HepG2 (cell line): ENCODE data around the gene PRM3. TPM values are rescaled to one million over a fixed set of nuclear protein-coding genes. Genes with fewer than 3 reads are reported as not detected.

Source experiments
- ATF3 ChIP-seq: sonication (generic); formaldehyde crosslinking; IDR thresholded peaks from 2 replicates; pipeline ENCODE4 v1.4.0; 2020; ENCODE audit warnings: missing genetic modification reagents
- CBX2 ChIP-seq, 2 experiments: fragments of 200-600 bp in 1 of 2; sonication (generic); formaldehyde crosslinking in 1 of 2; IDR thresholded peaks; 2 replicates each; pipeline versions ENCODE4 v1.7.0 to v1.8.1; 2018 to 2022; ENCODE audit warnings: low read depth in 2 of 2, low read length in 1 of 2, mild to moderate bottlenecking in 1 of 2, missing genetic modification reagents in 1 of 2
- FOXK1 ChIP-seq: sonication (generic); formaldehyde crosslinking; IDR thresholded peaks from 2 replicates; pipeline ENCODE4 v1.4.0; 2020; ENCODE audit warnings: low read depth, missing genetic modification reagents, borderline replicate concordance
- GPBP1L1 ChIP-seq: sonication (generic); formaldehyde crosslinking; IDR thresholded peaks from 2 replicates; pipeline ENCODE4 v1.5.0; 2020; ENCODE audit warnings: mild to moderate bottlenecking, missing genetic modification reagents
- HCFC1 ChIP-seq: fragments of 150-350 bp; IDR thresholded peaks from 2 replicates; pipeline ENCODE4 v1.6.1; 2014; ENCODE audit warnings: low read depth, low read length
- HNF4A ChIP-seq: sonication (generic); formaldehyde crosslinking; IDR thresholded peaks from 2 replicates; pipeline ENCODE4 v1.4.0; 2020; ENCODE audit warnings: missing genetic modification reagents
- HNF4G ChIP-seq, 2 experiments: sonication (generic) in 1 of 2; formaldehyde crosslinking in 1 of 2; IDR thresholded peaks; 2 replicates each; pipeline versions ENCODE4 v1.4.0 to v1.6.1; 2011 to 2020; ENCODE audit warnings: borderline replicate concordance in 2 of 2, low read depth in 2 of 2, mild to moderate bottlenecking in 2 of 2, low read length in 1 of 2, missing genetic modification reagents in 1 of 2, moderate library complexity in 1 of 2
- KAT8 ChIP-seq: IDR thresholded peaks from 2 replicates; pipeline ENCODE4 v1.6.1; 2016; ENCODE audit warnings: missing genetic modification reagents, missing compliant biosample characterization
- NFKBIZ ChIP-seq: IDR thresholded peaks from 2 replicates; pipeline ENCODE4 v1.6.1; 2018; ENCODE audit warnings: missing genetic modification reagents, missing compliant biosample characterization
- NONO ChIP-seq, 2 experiments: fragments of 450-650 bp in 1 of 2; sonication (generic) in 1 of 2; formaldehyde crosslinking in 1 of 2; IDR thresholded peaks in 1 of 2; conservative IDR thresholded peaks in 1 of 2; 2 replicates each; pipeline versions ENCODE4 v1.6.1 to v1.8.0; 2017 to 2022; ENCODE audit warnings: mild to moderate bottlenecking in 1 of 2, missing genetic modification reagents in 1 of 2, moderate library complexity in 1 of 2
- NR2F2 ChIP-seq: IDR thresholded peaks from 2 replicates; pipeline ENCODE4 v1.6.1; 2012; ENCODE audit warnings: low read depth, inconsistent platforms, borderline replicate concordance
- POLR2G ChIP-seq: fragments of 200-400 bp; formaldehyde crosslinking; IDR thresholded peaks from 2 replicates; pipeline ENCODE4 v1.6.1; 2018; ENCODE audit warnings: mild to moderate bottlenecking, low read depth, low read length, moderate library complexity
- RAD21 ChIP-seq: fragments of 450-650 bp; formaldehyde crosslinking; IDR thresholded peaks from 2 replicates; pipeline ENCODE4 v1.5.0; 2020; ENCODE audit warnings: mild to moderate bottlenecking
- SMAD9 ChIP-seq: sonication (generic); formaldehyde crosslinking; IDR thresholded peaks from 2 replicates; pipeline ENCODE4 v1.5.1; 2020; ENCODE audit warnings: mild to moderate bottlenecking, missing genetic modification reagents
- SMARCC2 ChIP-seq: fragments of 450-650 bp; IDR thresholded peaks from 2 replicates; pipeline ENCODE4 v1.6.1; 2017; ENCODE audit warnings: antibody characterized with exemption, mild to moderate bottlenecking
- TBP ChIP-seq: sonication (generic); formaldehyde crosslinking; IDR thresholded peaks from 2 replicates; pipeline ENCODE4 v1.5.0; 2020; ENCODE audit warnings: missing genetic modification reagents
- TGIF2 ChIP-seq: IDR thresholded peaks from 2 replicates; pipeline ENCODE4 v1.6.1; 2016; ENCODE audit warnings: control low read depth, missing compliant biosample characterization
- U2AF1 ChIP-seq: fragments of 200-400 bp; formaldehyde crosslinking; optimal IDR thresholded peaks from 2 replicates; pipeline ENCODE3; 2017; ENCODE audit warnings: mild to moderate bottlenecking, low read depth, low read length
- ZBTB21 ChIP-seq: sonication (generic); formaldehyde crosslinking; IDR thresholded peaks from 2 replicates; pipeline ENCODE4 v1.4.0; 2020; ENCODE audit warnings: missing genetic modification reagents
- ZBTB38 ChIP-seq: sonication (generic); formaldehyde crosslinking; IDR thresholded peaks from 2 replicates; pipeline ENCODE4 v1.5.1; 2020; ENCODE audit warnings: mild to moderate bottlenecking, missing genetic modification reagents
- ZNF563 ChIP-seq: sonication (generic); formaldehyde crosslinking; IDR thresholded peaks from 2 replicates; pipeline ENCODE4 v1.8.0; 2022; ENCODE audit warnings: mild to moderate bottlenecking, moderate library complexity, missing genetic modification reagents
- ZNF564 ChIP-seq: sonication (generic); formaldehyde crosslinking; IDR thresholded peaks from 2 replicates; pipeline ENCODE4 v1.8.1; 2023; ENCODE audit warnings: mild to moderate bottlenecking, missing genetic modification reagents
- ZNF670 ChIP-seq: sonication (generic); formaldehyde crosslinking; IDR thresholded peaks from 2 replicates; pipeline ENCODE4 v1.8.0; 2022; ENCODE audit warnings: mild to moderate bottlenecking, missing genetic modification reagents, borderline replicate concordance
- ZSCAN25 ChIP-seq: sonication (generic); formaldehyde crosslinking; IDR thresholded peaks from 2 replicates; pipeline ENCODE4 v1.8.0; 2022; ENCODE audit warnings: mild to moderate bottlenecking, missing genetic modification reagents
- ZSCAN29 ChIP-seq: sonication (generic); formaldehyde crosslinking; conservative IDR thresholded peaks from 2 replicates; pipeline ENCODE4 v1.4.0; 2020; ENCODE audit warnings: mild to moderate bottlenecking, missing genetic modification reagents
- polyA plus RNA-seq, 8 experiments: library from polyadenylated mRNA; depleted of rRNA in 3 of 8; stranded (reverse) in 7 of 8; unstranded in 1 of 8; fragments of >200 nt; fragmentation: Illumina TruSeq in 4 of 8; extraction: Trizol in 4 of 8; gene quantifications; 2 replicates each; pipeline versions ENCODE4 v1.2.1 to v1.2.3, GENCODE V29; 2011 to 2016; ENCODE audit warnings: low read depth in 4 of 8, missing spikeins in 1 of 8, mixed read lengths in 1 of 8; ENCODE audit not compliant: insufficient read depth in 1 of 8
- total RNA-seq, 5 experiments: library from RNA; depleted of rRNA; stranded (reverse); fragments of >200 nt; fragmentation: Illumina TruSeq; extraction: Trizol; gene quantifications; 2 replicates each; pipeline ENCODE4 v1.2.3, GENCODE V29; 2016; ENCODE audit warnings: low read depth in 1 of 5
- TF ChIP-seq, protein P1 (sequence below): IDR thresholded peaks from 2 replicates; pipeline ENCODE4 v1.6.1; 2012; ENCODE audit warnings: low read depth, low read length, improper control_type of control experiment

Gene PRM3
- total and polyA plus RNA-seq, 2 of the 13 experiments (the other 11 are each of a cell fraction or from before 2014, with no cell fraction given), result not detected

DNA sequence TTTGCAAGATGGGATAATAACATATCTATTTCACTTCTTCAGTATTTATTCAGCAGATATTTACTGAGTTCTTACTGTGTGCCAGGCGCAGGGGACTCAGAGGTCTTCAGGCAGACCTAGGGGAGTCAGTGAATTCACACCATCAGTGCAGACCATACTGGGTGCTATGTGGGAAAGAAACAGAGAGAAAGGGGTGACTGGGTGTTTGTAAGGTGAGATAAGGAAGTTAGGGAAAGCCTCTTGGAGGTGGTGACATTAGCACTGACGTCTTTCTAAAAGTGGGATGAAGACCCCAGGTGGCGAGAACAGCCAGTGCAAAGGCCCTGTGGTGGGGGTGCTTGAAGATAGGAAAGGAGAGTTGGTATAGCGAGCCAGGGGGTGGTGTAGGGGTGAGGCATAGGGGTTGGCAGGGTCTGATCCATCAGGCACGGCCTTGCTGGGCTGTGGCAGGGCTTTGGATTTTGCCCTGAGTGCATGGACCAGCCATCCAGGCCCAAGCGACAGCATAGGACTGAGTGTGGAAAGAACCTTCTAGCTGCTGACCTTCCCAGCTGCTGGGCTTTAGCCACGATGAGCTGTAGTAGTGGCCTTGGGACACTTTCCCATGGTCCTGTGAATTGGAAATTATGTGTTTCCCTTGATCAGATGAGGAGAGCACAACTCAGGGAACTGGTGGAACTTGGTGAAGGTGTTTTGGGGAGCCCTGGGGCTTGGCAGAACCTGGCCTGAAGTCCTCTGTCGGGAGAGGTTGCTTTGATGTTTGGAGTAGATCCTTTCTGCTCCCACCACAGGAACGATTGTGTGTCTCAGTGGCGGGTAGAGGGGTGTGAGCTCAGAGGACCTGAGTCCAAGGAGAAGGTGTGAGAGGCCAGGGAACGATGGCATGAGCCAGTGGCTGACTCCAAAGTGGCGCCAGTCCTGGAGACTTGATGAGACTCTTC lies 13.5 kb downstream of the PRM3 start (continued):
- TF ChIP-seq ZBTB38 (peak; percentile 58; the same call in 1 of the 2 replicates), ZNF563 (CRISPR knock-in tag) (no peak), TBP (CRISPR knock-in tag) (no peak), ZSCAN29 (CRISPR knock-in tag) (0 out of 2 replicates have a peak, but pooled peaks have one; percentile 41), HNF4A (CRISPR knock-in tag) (peak; percentile 68), CBX2 (IDR thresholded peaks at IDR 0.05; ENCODE audit: low read depth, low read length) (no peak), CBX2 (CRISPR knock-in tag; IDR thresholded peaks at IDR 0.05; ENCODE audit: low read depth) (no peak), NR2F2 (no peak), GPBP1L1 (CRISPR knock-in tag) (no peak), KAT8 (CRISPR knock-in tag) (peak; percentile 17; the same call in 1 of the 2 replicates), NFKBIZ (CRISPR knock-in tag) (no peak), ZNF564 (CRISPR knock-in tag) (no peak), HCFC1 (no peak), FOXK1 (CRISPR knock-in tag) (no peak), POLR2G (no peak), ZNF670 (CRISPR knock-in tag) (no peak), RAD21 (0 out of 2 replicates have a peak, but pooled peaks have one; percentile 17), SMARCC2 (no peak), U2AF1 (no peak), ZBTB21 (CRISPR knock-in tag) (no peak), ZSCAN25 (CRISPR knock-in tag) (peak; percentile 98), ATF3 (0 out of 2 replicates have a peak, but pooled peaks have one; percentile 6), NONO (IDR thresholded peaks at IDR 0.05) (no peak), NONO (CRISPR knock-in tag; conservative IDR thresholded peaks at IDR 0.05) (no peak), SMAD9 (CRISPR knock-in tag) (0 out of 2 replicates have a peak, but pooled peaks have one; percentile 70), HNF4G (IDR thresholded peaks at IDR 0.05; ENCODE audit: borderline replicate concordance, low read depth, low read length) (no peak), HNF4G (CRISPR knock-in tag; IDR thresholded peaks at IDR 0.05; ENCODE audit: borderline replicate concordance, low read depth) (peak; percentile 59; the same call in 1 of the 2 replicates), TGIF2 (CRISPR knock-in tag) (no peak)
- TF ChIP-seq, protein P1, sequence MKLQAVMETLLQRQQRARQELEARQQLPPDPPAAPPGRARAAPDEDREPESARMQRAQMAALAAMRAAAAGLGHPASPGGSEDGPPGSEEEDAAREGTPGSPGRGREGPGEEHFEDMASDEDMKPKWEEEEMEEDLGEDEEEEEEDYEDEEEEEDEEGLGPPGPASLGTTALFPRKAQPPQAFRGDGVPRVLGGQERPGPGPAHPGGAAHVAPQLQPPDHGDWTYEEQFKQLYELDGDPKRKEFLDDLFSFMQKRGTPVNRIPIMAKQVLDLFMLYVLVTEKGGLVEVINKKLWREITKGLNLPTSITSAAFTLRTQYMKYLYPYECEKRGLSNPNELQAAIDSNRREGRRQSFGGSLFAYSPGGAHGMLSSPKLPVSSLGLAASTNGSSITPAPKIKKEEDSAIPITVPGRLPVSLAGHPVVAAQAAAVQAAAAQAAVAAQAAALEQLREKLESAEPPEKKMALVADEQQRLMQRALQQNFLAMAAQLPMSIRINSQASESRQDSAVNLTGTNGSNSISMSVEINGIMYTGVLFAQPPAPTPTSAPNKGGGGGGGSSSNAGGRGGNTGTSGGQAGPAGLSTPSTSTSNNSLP, result no peak
